ENCODE data around the gene C8A.

The C8A gene

DNA sequence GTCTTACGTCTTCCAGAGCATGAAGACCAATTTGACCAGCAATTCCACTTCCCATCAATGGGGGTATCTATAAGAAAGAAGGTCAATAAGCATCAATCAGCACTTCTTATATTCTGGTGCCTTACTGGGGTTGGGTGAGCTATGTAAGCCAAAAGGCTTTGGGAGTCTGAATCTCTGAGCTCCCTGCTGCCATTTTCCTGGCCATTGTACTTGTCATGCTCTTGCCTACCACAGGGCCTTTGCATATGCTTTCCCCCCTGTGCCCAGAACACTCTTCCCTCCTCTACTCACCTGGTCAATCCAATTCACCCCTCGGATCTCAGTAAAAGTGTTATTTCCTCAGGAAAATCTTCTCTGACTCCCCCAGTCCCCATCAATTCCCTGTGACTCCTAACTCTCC, 74.9 kb downstream of the C8A start:
- no peak for DNase-seq

DNA sequence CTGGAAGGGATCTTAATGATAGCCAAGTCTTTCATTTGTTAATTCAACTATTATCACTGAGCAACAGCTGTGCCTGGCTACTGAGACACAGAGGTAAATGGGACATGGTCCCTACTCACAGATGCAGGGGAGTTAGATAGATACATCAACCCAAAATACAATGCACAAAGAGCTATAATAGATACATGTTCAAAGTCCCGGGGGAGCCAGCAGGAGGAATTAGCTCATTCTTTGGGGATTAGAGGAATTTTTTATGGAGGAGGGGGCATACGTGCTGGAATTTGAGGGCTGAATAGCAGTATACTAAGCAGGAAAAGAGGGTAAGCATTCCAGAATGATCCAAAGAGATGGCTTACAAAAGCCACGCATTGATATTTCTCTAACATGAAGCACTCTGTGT, 76.6 kb downstream of the C8A start:
- no peak for DNase-seq

DNA sequence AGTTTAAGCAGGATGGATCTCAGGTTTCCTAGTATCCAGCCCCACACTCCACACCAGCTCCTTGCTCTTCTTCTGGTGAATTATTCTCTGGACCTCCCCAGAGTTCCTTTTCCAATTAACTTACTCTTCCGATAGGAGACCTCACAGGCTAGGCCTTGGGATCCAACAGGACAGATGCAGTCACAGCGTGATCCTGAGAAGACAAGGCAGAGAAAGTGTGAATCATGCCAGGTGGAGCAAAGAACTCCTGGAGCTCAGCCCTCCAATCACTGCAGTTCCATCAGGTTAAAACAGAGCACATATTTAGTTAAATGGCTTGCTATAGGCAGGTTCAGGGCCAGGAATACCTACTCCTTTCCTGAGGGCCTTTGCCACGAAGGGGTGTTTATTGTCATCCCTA, 77.1 kb downstream of the C8A start:
- DNase-seq = no peak

DNA sequence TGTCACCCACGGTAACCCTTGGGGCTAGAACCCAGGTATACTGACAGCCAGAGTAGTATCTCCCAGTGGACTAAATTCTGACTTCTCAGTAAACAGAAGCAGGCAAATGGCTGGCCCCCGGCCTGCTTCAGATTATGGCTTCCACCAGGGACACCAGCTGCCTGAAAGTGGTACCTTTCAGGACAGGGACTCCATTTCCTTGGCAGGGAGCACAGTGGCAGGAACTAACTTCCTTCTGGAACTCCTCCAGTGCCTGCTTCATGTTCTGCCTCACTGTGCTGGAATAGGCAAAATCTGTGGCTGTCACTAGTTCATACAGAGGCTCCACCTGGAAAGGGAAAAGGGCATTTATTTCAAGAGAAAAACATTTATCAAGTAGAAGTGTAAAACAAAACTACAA, 78.6 kb downstream of the C8A start:
- DNase-seq = no peak

DNA sequence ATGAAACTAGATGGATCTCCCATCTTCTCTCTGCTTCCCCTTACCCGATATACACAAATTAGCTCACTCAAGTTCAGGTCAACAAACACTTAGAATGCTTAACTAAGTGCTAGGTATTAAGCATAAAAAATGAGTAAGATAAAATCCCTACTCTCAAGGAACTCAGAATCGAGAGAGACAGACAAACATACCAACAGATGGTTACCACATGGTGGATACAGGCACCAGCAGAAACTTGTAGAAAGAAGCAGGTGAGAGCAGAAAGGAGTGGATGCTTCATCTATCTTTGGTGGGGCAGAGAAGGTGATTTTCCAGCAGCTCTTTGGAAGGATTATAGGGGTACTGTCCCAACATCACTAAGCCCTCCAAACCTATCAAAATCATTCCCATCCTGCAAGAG, 79.0 kb downstream of the C8A start:
- no peak for DNase-seq

DNA sequence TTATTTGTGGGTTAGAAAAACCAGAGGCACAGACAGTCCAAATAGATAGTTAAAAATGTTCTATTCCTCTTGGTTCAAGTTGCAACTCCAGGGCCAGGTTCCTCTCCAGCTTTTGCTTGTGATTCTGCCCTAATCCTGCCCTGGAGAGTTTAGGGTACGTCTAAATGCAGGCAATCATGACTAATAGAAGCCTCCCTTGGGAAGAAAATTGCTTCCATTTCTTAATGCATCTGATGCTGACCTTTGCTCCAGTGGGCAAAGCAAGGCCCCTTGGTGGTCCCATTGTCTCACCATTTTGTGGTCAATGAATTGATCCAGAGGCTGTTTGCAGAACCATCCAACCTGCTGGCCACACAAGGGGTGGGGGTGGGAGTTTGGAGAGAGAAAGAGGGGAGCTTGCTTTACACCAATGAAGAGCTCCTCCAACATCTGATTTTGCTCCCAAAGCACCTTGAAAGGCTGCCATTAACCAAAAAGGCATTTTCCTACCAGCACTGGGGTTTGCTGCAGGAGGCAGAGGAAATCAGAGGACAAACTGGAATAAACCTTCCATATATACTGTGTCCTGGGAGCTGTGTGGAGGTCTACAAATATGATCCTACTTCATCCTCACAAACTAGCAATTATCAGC, 79.9 kb downstream of the C8A start:
- no peak for DNase-seq

DNA sequence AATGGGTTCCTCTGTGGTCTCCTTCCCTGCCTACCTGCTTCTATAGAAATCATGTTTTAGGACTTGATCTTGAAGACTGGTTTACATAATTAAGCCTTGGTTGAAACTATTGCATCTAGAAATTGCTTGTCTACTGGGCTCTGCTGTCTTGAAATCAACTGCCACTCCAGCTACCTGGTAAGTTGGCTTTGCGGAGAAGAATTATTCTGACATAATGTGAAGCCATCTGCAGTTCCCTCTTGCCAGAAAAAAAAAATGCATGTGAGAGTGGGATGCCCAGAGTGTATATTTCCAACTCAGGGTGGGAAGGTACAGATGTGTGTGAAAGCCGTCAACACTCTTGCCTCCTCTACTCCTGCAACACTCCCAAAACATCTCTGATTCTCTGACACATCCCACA, 84.0 kb downstream of the C8A start:
- no peak for DNase-seq

DNA sequence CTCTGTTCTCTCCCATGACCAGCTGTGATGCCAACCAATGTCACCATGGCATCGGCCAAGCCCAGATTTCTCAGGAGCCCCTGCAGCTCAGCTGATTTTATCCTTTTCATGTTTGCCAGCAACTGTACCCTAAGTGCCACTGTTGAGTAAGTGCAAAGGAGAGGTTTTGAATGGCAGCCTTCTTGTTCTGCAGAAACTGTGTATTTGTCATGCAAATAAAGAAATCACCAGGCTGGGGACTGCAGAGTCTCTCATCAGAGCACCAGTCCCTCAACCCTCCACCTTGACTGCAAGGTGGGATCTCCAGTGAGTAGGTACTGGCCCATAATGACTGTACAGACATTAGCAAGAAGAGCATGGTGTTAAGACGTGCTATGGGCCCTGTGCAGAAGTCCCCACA, 84.6 kb downstream of the C8A start:
- no peak for DNase-seq

DNA sequence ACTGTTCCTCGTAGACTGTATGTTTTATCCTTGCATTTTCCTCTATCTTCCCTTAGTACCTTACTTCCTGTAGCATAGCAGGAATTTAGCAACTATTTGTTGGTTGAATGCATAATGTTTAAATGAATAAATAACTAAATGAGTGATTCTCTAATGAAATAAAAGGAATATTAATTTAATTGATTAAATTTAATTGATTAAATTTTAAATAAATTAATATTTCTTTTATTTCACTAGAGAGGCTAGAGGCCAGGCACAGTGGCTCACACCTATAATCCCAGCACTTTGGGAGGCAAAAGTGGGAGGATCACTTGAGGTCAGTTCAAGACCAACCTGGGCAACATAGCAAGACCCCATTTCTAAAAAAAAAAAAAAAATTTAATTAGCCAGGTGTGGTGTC, 85.4 kb downstream of the C8A start:
- DNase-seq = no peak

DNA sequence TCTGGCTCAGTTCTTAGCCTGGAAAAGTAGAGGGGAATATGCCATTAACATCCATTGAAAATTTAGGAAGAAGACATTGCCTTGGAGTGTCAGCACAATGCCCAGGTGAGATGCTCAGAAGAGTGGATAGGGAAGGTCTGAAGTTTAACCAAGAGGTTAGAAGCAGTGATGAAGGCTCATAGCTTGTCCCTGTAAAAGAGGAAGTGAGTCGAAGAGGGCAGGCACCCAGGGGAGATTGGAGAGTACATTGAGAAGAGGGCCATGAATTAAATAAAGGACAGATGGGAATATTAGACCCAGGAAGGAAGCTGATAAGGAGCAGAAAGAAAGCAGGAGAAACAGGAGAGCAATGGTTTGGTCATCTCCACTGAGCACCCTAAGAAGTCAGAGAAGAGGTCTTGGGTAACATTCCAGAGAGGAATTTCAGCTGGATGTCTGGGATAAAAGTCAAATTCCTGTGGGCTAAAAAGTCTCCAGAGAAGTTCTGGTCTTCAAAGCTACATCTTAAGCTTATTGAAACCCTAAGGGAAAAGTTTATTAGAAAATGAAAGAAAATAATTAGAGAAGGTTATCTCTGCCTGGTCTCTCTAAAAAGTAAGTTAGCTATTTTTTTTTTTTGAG, 93.9 kb downstream of the C8A start:
- DNase-seq = no peak

DNA sequence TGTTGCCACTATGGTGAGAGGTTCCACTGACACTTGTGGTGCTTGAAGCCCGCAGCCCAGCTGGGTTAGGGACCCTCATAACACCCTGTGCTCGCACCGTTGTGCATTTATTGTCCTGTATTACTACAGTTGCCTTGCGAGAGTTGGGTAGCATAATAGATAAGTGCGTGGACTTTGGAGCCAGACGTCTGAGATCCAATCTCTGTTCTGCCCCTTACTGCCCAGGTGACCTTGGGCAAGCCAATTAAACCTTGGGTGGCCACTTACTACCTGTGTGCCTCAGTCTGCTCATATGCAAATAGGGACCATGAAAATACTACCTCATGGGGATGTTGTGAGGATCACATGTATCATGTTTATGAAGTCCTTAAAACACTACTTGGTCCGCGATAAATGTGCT, 97.9 kb downstream of the C8A start:
- DNase-seq = no peak

DNA sequence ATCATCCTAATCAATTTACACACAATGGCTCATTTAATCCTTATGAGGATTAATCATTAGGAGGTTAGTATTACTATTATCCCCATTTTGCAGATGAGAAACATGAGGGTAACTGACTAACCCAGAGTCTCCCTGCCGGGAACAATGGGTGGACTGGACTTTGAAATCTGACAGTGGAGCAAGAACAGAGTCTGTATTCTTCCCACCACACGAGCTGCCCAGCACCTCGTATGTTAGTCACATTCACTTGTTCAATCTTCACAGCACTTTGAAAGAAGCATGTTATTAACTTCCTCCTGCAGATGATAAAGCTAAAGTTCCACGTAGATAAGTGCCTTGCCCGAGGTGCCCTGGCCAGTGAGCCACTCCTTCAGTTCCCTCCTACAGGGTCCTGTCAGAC, 98.8 kb downstream of the C8A start:
- DNase-seq = no peak

DNA sequence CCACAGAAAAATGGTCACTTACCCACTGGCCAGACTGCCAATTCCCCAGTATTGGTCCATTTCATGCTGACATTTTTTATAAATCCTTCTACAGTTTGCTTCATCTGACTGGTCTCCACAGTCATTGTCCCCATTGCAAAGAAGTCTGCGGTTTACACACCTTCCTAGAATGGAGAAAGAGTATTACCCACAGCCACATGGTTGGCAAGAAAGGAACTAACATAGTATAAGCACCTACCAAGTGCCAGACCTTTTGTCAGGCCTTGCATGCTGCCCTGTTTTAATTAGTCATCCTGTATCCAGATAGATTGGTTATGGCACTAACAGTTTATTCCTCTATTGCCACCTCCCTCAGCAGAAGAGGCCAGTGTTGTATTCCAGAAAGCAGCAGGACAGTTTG, 100.1 kb downstream of the C8A start:
- DNase-seq = no peak

DNA sequence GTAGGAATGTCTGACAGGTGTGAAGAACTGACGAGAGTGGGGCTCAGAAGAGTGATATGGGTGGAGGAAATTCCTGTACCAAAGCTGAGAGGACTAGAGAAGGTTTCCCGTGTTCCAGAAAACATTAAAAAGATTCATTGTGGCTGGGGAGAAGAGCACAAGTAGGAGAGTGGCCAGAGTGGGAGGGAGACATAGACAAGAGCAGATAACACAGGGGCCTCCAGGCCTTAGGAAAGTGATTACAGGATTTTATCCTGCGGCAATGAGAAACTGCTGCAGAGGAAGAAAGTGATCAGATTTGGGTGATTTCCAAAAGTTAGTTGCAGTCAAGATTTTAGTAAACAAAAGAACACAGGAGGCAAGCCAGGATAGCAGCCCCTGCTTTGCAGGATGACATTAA, 103.3 kb downstream of the C8A start:
- DNase-seq = no peak

DNA sequence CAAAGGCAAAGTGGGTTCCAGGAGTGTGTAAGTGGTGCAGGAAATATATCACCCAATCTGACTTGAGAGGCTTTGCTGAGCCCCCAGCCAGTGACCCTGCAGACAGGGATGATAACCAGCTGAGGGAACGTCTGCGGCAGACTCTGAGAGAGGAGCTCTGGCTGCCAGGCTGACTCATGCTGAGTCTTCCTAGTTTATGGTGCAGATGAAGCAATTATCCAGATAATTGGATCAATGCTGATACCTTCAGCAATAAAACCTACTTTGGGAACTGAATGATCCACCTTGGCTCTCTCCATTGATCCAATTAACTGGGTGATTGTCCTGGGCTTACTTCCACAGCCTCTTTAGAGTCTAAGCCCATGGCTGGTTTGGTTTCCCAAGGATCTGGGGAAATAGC, 103.9 kb downstream of the C8A start:
- no peak for DNase-seq

DNA sequence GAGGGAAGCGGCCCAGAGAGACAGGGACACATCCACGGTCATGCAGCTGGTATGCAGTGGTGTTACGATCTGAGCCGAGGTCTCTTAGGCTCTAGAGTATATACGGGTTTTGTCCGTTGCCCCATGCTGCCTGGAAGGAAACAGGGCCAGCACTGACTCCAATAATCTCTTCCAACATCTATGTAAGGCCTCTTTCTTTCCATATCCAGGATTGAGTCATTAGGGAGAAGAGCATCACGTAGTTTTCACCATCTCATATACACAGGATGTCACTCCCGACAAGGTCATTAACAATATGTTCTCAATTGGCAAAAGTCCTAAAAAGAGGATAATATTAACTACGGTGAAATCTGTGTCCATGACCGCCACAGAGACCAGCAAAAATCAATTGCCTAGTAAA, 106.8 kb downstream of the C8A start:
- no peak for DNase-seq

DNA sequence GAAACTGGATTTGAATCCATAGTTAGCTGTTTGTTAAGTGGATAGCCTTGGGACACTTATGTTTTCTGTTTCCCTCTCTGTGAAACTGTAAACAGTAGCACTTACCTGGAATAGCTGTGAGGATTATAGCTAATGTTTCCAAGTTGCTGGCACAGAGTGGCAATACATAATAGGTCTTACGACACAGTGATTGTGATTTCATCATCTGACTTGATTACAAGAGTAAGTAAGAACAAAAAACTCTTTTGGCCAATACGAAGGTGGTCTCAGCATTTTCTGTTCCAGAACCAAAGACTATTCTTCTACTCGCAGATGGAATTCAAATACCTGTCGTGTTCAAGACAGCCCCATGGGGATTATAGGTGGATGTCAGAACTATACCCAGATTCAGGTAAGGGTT, 109.1 kb downstream of the C8A start:
- DNase-seq = no peak

DNA sequence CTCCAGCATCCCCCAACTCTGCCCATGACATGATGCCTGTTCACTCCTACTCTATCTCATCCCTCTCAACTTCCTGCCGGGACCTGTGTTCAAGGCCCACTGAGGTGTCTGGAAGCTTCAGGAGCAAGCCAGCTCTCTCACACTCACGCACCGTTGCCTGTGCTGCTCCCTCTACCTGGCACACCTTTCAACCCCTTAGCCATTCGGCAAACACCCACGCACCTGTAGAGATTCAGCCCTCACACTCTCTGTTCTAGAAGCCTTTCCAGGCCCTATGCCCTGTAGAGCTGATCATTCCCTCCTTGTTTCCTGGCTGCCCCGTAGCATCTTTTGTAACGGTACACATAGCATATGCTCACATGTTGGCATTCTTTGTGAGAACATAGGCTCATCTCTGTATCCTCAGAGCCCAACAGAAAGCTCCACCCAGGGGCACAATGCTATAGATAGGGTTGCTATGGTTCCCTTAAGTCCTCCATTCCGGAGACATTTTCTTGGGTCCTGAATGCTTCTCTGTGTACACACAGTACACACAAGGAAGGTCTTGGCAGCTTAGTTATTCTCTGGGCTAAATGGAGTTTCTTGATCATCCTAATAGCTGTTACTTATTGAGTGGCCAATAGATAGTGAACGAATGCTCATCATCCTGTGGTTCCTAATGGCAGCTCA, 109.9 kb downstream of the C8A start:
- no peak for DNase-seq

DNA sequence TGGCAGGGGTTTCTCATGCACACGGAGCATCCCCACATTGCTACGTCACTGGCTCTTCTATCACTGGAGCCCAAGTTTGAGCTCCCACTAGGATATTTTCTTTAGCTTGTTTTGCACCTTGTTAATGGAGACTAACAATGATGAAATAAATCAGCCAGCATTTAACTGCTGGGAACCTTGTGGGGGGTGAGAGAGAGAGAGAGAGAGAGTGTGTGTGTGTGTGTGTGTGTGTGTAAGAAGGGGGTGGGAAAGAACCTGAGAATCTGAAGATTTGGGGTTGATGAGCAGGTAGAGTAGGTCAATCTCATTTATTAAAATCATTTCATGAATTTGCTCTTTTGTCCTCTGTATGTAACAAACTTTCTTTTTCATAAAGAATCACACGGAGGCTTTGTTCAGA, 110.6 kb downstream of the C8A start:
- DNase-seq = no peak

DNA sequence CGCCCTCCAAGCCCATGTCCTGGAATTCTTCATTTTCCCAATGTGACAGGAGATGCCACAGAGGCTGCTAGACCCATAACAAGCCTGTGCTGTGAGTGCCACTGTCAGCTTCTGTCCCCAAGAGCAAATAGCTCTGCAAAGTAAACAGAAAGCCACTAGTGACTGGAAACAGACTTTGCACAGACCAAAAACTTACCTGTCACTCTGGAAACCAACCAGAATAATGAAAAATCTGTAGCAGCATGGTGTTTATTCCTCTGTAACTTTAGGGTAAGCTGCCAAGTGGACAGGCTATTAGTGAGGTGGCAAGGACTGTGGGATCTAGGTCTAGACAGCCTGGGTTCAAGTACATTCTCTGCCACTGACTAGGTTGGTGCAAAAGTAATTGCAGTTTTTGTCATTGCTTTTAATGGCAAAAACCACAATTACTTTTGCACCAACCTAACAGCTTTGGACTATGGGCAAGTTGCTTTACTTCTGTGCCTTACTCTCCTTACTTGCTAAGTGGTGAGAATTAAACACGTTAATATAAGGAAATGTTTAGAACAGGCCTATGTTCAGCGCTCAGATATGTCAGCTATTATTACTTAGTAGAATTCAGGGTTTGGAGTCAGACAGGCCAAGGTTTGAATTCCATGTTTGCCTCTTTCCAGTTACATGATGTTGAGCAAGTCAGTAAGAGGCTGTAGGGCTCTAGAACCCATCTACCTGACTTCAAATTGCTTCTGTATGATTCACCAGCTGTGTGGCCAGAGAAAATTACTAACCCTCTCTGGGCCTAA, 111.5 kb downstream of the C8A start, which contains the start of gene C8B:
TSS of gene C8B (minus strand) at position 100 of the 782 bp plus-strand sequence. CDS start at position 33, 67 bp downstream.
- no peak for DNase-seq

DNA sequence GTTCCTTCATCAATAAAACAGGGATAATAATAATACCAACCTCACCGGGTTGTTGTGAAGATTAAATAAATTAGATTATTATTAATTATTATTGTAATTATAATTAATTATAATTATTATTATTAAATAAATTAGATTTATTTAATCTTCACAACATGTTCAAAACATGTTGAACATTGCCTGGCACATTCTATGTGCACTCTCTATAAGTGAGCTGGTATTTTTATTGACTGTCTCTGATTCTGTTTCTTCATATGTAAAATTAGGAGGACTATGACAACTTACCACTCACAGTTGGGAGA, 112.1 kb downstream of the C8A start:
- no peak for DNase-seq

DNA sequence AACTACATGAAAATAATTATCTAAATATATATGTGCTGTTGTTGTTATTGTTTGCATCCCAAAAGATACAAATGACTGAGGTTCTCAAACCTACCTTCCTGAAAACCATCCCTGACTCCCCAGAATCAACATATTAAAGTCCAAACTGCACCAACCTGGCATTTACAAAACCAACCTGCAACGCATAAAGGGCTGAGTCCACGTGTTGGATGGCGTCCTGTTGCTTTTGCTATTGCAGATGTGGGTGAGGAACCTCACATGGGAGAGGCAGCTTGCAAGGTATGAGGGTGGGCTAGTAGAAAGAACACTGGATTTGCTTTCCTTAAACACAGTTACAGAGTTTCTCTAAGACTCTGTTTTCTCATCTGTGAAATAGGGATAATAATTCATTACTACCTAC, 112.8 kb downstream of the C8A start:
- no peak for DNase-seq

Measured in CD4-positive, alpha-beta T cell treated with Interleukin-21 for 1 hour (primary cell).